Progenitor cell of endocrine pancreas (in vitro differentiated cells): Measurements from ENCODE around the gene FXYD1. TPM values are rescaled to one million over a fixed set of nuclear protein-coding genes. Genes with fewer than 3 reads are reported as not detected.

ENCODE experiments used
- DNase-seq: peaks from one replicate; pipeline ENCODE4 v3.0.0; 2021; ENCODE audit warnings: low spot score; ENCODE audit not compliant: unreplicated experiment
- H3K27ac Mint-ChIP-seq: 2 replicates; pipeline ENCODE4 v1.8.0; 2021; ENCODE audit warnings: mild to moderate bottlenecking, moderate library complexity, mixed read lengths
- H3K27me3 Mint-ChIP-seq: 2 replicates; pipeline ENCODE4 v1.8.0; 2021; ENCODE audit warnings: mixed read lengths
- H3K36me3 Mint-ChIP-seq: 2 replicates; pipeline ENCODE4 v1.8.0; 2022; ENCODE audit warnings: mixed read lengths; ENCODE audit not compliant: insufficient read depth
- H3K4me1 Mint-ChIP-seq: 2 replicates; pipeline ENCODE4 v1.8.0; 2021; ENCODE audit warnings: low read depth, mixed read lengths
- H3K4me3 Mint-ChIP-seq: 2 replicates; pipeline ENCODE4 v1.8.0; 2021; ENCODE audit warnings: low read depth, mild to moderate bottlenecking, moderate library complexity, mixed read lengths
- H3K9me3 Mint-ChIP-seq: 2 replicates; pipeline ENCODE4 v1.8.0; 2021; ENCODE audit warnings: low read depth, mixed read lengths
- total RNA-seq: library from RNA; stranded (reverse); gene quantifications from 2 replicates; pipeline ENCODE4 v1.2.1, GENCODE V29; 2021
- TF ChIP-seq, protein P1 (sequence below): fragments of 200-600 bp; sonication (generic); IDR thresholded peaks from one replicate; pipeline ENCODE4 v1.5.0; 2021; ENCODE audit warnings: antibody characterized with exemption, mild to moderate bottlenecking; ENCODE audit not compliant: unreplicated experiment

FXYD1 gene
- total RNA-seq, 1 donor from 2014 or later: not detected

DNA sequence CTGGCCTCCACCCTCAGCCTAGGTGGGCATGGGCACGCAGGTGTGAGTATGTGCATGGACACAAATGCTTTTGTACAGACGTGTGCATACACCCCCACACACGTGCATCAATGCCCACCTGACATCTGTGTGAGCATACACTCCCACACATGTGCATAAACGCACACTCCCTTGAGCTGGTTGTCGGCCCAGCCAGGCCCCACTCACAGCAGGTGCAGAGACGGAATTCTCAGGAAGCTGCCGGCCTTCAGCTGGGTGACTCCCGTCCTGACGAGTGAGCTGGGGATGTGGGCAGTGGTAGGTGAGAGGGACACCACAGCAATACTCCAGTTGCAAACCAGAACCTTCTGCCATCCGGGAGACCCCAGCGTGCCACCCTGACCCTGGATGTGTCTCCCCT is 4.8 kb upstream of the FXYD1 start:
- TF ChIP-seq, protein P1, sequence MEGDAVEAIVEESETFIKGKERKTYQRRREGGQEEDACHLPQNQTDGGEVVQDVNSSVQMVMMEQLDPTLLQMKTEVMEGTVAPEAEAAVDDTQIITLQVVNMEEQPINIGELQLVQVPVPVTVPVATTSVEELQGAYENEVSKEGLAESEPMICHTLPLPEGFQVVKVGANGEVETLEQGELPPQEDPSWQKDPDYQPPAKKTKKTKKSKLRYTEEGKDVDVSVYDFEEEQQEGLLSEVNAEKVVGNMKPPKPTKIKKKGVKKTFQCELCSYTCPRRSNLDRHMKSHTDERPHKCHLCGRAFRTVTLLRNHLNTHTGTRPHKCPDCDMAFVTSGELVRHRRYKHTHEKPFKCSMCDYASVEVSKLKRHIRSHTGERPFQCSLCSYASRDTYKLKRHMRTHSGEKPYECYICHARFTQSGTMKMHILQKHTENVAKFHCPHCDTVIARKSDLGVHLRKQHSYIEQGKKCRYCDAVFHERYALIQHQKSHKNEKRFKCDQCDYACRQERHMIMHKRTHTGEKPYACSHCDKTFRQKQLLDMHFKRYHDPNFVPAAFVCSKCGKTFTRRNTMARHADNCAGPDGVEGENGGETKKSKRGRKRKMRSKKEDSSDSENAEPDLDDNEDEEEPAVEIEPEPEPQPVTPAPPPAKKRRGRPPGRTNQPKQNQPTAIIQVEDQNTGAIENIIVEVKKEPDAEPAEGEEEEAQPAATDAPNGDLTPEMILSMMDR: no peak
- no peaks in the 10 kb centered on the region for H3K36me3 Mint-ChIP-seq
- peaks cover 4% of the 10 kb centered on the region for H3K9me3 Mint-ChIP-seq
- H3K4me1 Mint-ChIP-seq: peaks cover 18% of the 10 kb centered on the region
- no peak overlapping the region for H3K27ac Mint-ChIP-seq
- no peak for DNase-seq
- peaks cover 17% of the 10 kb centered on the region for H3K27me3 Mint-ChIP-seq
- no peak overlapping the region for H3K4me3 Mint-ChIP-seq

DNA sequence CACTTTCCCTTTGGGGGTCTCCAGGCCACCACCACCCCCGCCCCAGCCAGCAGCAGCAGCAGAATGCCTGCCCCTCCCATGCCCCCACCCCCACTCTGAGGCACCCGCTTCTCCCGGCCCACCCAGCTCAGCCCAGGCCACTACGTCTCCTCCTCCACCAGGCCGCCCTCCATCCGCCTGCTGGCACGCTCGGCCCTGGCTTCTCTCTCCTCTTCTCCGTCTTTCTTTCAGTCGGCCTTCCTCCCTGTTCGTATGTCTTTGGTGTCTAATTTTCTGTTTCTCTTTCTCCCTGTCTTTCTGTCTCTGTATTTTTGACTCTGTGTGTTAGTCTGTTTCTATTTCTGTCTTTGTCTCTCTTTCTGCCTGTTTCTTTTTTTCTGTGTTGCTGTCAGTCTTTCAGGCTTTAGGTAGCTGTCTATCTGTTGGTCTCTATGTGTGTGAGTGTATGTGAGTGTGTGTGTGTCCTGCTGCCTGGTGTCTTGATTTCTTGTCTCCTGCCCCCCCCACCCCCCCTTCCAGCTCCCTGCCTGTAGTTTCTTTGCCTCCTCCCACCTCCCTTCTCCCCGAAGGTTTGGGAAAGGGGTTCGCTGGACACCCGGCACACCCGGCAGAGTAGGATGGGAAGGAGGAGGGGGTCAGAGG is 3.9 kb upstream of the FXYD1 start, which contains the start of gene LGI4:
Gene LGI4, minus strand, starts transcription at position 459 of the 642 bp plus-strand sequence. Its CDS starts 379 bp downstream, at position 80.
- H3K4me1 Mint-ChIP-seq: peaks cover 19% of the 10 kb centered on the region
- H3K9me3 Mint-ChIP-seq: peaks cover 4% of the 10 kb centered on the region
- no peak within 1 kb of the TSS for H3K4me3 Mint-ChIP-seq
- no peaks in the 10 kb centered on the region for H3K36me3 Mint-ChIP-seq
- DNase-seq: no peak
- H3K27ac Mint-ChIP-seq: peak within 1 kb of the TSS; percentile 56
- peaks cover 18% of the 10 kb centered on the region for H3K27me3 Mint-ChIP-seq
- TF ChIP-seq, protein P1: no peak

DNA sequence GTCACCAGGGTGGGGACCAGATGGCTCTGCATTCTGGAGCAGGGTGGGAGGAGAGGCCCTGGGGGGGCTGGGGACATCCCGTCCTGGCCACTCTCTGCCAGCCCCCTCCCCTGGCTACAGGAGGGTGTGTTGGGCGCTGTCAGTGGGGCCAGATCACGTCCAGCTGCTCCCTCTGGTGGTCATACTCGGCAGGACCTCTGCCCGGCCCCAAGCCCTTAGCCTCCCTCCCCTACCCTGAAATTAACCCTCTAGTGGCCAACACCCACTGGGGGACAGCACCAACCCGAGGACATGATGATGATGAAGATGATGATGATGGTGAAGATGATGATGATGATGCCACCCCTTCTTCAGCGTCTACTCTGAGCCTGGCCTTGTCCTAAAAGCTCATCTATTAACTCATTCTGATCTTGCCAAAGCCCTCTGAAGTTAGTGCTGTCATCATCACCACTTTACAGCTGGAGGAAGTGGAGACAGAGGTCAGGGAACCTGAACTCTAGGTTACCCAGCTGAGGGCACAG is 3.2 kb upstream of the FXYD1 start:
- peak; percentile 79 for DNase-seq
- TF ChIP-seq, protein P1: peak; percentile 94
- H3K36me3 Mint-ChIP-seq: no peaks in the 10 kb centered on the region
- H3K4me3 Mint-ChIP-seq: no peak overlapping the region
- H3K27ac Mint-ChIP-seq: peak overlapping the region; percentile 22
- H3K27me3 Mint-ChIP-seq: peaks cover 24% of the 10 kb centered on the region
- peaks cover 4% of the 10 kb centered on the region for H3K9me3 Mint-ChIP-seq
- peaks cover 16% of the 10 kb centered on the region for H3K4me1 Mint-ChIP-seq

DNA sequence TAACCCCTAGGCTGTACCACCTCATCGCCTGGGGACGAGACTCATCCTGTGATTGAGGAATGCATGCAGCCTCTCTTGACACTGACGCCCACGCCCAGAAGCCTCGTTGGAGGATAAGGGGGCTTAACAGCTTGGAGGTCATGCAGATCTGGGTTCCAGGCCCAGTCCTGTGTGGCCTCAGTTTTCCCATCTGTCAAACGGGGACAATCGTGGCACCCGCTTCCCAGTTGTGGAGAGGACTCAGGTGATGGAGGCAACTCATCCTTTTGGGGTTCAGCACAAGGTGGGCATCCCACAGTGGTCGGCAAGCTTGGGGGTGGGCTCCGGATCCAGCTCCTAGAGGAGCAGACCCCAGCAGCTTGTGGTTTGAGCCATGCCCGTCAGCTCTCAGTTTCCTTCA is 2.4 kb upstream of the FXYD1 start:
- H3K27ac Mint-ChIP-seq: no peak overlapping the region
- no peak for DNase-seq
- TF ChIP-seq, protein P1: no peak
- H3K9me3 Mint-ChIP-seq: peaks cover 4% of the 10 kb centered on the region
- H3K27me3 Mint-ChIP-seq: peaks cover 31% of the 10 kb centered on the region
- H3K4me1 Mint-ChIP-seq: peaks cover 18% of the 10 kb centered on the region
- H3K4me3 Mint-ChIP-seq: no peak overlapping the region
- H3K36me3 Mint-ChIP-seq: no peaks in the 10 kb centered on the region

DNA sequence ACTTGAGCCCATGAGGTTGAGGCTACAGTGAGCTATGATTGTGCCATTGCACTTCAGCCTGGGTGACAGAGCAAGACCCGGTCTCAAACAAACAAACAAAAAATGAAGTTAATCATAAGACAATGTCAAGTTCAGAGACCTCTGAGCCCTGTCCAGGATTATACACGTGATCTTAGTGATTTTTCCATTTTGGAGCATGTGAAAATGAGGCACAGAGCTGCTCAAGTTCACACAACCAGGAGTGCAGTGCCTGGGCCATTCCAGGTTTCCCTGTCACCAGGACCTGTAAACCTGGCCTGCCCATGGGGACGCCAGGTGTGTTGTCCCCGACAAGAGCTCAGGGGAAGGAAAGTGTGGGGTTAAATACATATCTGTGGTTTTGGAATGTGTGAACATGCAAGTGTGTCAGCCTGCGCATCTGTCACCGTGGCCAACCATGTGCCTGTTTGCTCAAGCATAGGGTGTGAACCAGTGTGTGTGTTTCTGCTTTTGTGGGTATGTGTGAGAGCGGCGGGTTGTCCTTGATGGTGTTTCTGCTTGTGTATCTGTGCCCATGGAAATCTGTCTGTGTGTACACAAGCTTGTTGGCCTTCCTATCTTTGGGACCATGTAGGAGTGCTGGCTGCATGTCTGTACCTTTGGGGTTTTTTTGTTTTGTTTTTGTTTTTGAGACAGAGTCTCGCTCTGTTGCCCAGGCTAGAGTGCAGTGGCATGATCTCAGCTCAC is 1.5 kb upstream of the FXYD1 start:
- Mint-ChIP-seq H3K9me3 (peaks cover 4% of the 10 kb centered on the region), H3K4me1 (peaks cover 18% of the 10 kb centered on the region), H3K4me3 (no peak overlapping the region), H3K27ac (no peak overlapping the region), H3K27me3 (peaks cover 39% of the 10 kb centered on the region), H3K36me3 (no peaks in the 10 kb centered on the region)
- DNase-seq: no peak
- TF ChIP-seq, protein P1: no peak
